ENCODE measurements around the gene PIP4K2A.
A peak's percentile ranks its signal among the peaks of the same experiment; 100 is the strongest.
"Not testable (repeated sequence)": the region's sequence is repeated elsewhere in the genome, so short reads cannot be mapped to it uniquely, and the experiment has no call there.

The PIP4K2A gene

GRCh38 chr10:22548344-22548743 lies 166.0 kb downstream of the PIP4K2A start:
- no peak for DNase-seq

GRCh38 chr10:22545643-22546042 lies 168.7 kb downstream of the PIP4K2A start:
- no peak for DNase-seq

- peak; percentile 23 for DNase-seq
These were observed 169.9 kb downstream of the PIP4K2A start for GRCh38 chr10:22544325-22545068.

- no peak for DNase-seq
These were observed 171.6 kb downstream of the PIP4K2A start for GRCh38 chr10:22542773-22543172.

GRCh38 chr10:22541900-22542299 lies 172.5 kb downstream of the PIP4K2A start:
- DNase-seq = no peak

- no peak for DNase-seq
These were observed 174.6 kb downstream of the PIP4K2A start for GRCh38 chr10:22539579-22540298.

DNA sequence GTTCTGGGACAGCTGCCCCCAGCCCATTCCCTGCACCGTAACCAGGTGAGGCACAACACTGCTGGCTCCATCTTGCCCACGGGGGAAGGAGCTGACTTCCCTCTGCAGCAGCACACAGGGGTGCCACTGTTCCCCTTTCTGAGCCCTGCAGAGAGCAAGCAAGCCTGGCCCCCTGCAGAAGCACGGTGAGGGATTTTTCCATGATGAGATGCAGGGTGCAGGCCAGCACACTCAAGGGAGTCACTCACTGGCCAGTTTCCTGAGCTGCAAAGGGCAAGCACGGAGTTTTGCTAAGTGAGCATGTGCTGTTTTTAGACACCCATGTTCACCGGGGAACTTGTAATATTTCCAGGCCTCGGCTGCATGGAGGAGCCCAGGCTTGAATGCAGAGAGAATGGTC lies 176.6 kb downstream of the PIP4K2A start:
- DNase-seq = no peak

- no peak for DNase-seq
These were observed 177.8 kb downstream of the PIP4K2A start for GRCh38 chr10:22536620-22537019.

DNA sequence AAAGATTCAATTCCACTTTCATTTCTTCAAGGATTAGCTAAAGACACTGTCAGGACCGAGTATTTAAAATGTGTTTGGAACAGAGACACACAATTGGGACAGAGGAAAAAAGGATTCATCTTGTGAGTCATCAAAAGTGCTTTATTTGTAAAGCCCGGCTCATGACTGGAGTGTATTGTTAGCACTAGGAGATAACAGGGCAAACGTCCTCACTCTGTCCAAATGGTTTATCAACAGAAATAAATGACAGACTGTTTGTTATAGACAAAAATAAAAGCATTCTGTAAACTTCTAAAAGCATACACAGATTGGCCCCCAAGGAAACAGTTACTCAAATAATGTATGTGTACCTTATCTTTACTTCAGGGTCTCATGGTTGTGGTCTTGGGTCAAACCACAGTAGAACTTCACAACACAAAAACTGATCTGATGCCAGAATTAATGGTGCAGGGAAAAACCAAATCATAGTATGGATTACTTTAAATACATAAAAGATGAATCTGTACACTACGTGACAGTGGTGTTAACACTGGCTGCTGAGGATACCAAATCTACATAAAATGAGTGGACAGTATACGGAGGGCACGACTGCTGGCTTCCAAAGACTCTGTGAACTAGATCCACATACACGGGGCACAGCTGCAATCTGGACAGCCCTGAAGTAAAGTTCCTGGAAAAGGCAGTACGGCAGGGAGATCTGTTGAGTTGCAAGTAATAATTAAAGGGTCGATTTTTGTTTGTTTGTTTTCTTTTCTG lies 179.4 kb downstream of the PIP4K2A start:
- DNase-seq = no peak

- no peak for DNase-seq
These were observed 182.9 kb downstream of the PIP4K2A start for GRCh38 chr10:22531441-22531840.

- no peak for DNase-seq
These were observed 183.4 kb downstream of the PIP4K2A start for GRCh38 chr10:22531008-22531407.

- DNase-seq = no peak
These were observed 186.9 kb downstream of the PIP4K2A start for GRCh38 chr10:22527520-22527919.

GRCh38 chr10:22524333-22524732 lies 190.0 kb downstream of the PIP4K2A start:
- DNase-seq = not testable (repeated sequence)

DNA sequence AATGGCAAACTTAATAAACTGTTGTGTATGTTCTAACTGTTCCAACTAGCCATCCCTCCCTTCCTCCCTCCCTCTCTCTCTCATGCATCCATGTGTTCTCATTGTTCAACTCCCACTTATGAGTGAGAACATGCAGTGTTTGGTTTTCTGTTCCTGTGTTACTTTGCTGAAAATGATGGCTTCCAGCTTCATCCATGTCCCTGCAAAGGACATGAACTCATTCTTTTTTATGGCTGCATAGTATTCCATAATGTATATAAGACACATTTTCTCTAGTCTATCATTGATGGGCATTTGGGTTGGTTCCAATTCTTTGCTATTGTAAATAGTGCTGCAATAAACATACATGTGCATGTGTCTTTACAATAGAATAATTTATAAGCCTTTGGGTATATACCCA lies 193.7 kb downstream of the PIP4K2A start:
- not testable (repeated sequence) for DNase-seq

DNA sequence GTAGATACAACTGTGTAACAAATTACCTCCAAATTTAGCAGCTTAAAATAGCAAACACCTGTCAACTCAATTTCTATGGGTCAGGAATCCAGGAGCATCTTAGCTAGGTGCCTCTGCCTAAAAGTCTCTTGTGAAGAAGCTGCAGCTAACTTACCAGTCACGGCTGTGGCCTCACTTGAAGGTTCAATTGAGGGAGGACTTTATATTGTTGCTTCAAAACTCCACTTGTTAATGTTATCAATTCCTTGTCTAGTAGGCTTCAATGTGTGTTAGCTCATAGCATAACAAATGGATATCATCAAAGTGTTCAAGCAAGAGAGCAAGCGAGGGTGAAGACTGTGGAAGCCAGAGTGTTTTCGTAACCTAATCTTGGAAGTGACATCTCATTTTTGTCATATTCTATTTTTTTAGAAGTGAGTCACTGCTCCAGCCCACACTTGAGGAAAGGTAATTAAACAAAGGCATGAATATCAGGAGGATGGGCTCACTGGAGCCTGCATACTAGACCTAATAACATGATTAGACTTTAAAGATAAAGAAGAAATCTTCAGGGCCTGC lies 196.1 kb downstream of the PIP4K2A start:
- DNase-seq = no peak

GRCh38 chr10:22515009-22515408 lies 199.4 kb downstream of the PIP4K2A start:
- no peak for DNase-seq

DNA sequence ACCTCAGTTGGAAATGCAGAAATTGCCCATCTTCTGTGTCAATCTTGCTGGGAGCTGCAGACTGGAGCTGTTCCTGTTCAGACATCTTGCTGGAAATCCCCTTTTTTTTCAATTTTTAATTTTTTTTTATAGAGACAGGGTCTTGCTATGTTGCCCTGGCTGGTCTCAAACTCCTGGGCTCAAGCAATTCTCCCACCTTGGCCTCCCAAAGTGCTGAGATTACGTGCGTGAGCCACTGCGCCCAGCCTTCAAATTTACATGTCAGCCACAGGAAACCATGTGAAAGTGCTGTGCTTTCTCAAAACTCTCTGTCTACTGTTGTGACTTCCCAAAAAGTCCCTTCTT lies 200.0 kb downstream of the PIP4K2A start:
- DNase-seq = not testable (repeated sequence)

GRCh38 chr10:22513483-22514413 lies 200.6 kb downstream of the PIP4K2A start:
- DNase-seq = not testable (repeated sequence)

- not testable (repeated sequence) for DNase-seq
These were observed 202.4 kb downstream of the PIP4K2A start for GRCh38 chr10:22512015-22512414.

DNA sequence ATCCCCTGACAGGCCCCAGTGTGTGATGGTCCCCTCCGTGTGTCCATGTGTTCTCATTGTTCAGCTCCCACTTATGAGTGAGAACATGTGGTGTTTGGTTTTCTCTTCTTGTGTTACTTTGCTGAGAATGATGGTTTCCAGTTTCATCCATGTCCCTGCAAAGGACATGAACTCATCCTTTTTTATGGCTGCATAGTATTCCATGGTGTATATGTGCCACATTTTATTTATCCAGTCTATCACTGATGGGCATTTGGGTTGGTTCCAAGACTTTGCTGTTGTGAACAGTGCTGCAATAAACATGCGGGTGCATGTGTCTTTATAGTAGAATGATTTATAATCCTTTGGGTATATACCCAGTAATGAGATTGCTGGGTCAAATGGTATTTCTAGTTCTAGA lies 206.2 kb downstream of the PIP4K2A start:
- DNase-seq = not testable (repeated sequence)

DNA sequence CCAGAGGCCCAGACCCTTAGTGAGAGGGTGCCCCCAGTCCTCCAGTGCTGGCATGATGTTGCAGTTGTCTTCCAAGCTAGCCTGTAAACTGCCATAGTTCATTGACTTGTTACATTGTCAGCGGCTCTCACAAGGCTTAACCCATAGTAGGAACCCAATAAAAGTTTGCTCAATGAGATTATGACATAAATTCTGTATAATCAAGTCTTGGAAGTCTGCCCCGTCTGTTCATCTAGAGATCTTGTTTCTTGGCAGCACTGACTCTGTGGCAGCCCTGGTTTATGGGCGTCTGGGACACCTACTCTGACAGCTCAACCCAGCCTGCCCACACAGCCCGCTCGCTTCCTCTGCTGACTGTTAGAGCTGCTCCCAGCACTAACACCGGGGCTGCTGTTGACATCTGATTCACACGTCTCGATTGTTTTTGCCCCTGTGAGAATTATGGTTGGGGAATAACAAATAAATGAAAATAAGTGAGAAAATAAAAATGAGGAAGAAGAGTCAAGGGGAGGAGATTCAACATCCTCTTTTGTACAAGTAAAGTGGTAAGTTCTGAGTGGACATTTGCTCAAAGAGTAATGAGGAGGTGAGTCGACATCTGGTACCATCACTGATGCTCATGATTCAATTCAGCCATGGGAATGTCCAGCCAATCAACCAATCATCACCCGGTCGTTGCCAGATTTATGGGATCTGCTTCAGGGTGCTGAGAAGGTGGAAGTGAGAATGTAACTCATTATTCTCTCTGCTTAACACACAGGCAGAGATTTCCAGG lies 208.3 kb downstream of the PIP4K2A start:
- DNase-seq = no peak
